Stimulated activated naive B cell treated with anti-CD40 and anti-IgM and Interleukin-4, amounts not matched to agents 10 μg/mL and 1 μg/mL and 100 μg/mL, for 72 hours (primary cell): ENCODE data around the gene SPRYD7.

Experiments
- ATAC-seq, 2 donors: fragments of 150-1000 bp; cut with Tn5 transposase; replicated peaks; 2 replicates each; pipeline ENCODE4 v1.10.0; 2021; ENCODE audit warnings: moderate library complexity in 1 of 2
- DNase-seq: peaks from one replicate; pipeline ENCODE4 v3.0.0; 2021
- H3K27ac Mint-ChIP-seq: one replicate; pipeline ENCODE4 v1.8.0; 2022; ENCODE audit warnings: mild to moderate bottlenecking, mixed read lengths
- H3K27me3 Mint-ChIP-seq, 2 donors: one replicate each; pipeline ENCODE4 v1.8.0; 2022; ENCODE audit warnings: mixed read lengths in 2 of 2
- H3K36me3 Mint-ChIP-seq, 2 donors: one replicate each; pipeline ENCODE4 v1.8.0; 2022; ENCODE audit warnings: mixed read lengths in 2 of 2, mild to moderate bottlenecking in 1 of 2
- H3K4me1 Mint-ChIP-seq, 2 donors: one replicate each; pipeline ENCODE4 v1.8.0; 2022; ENCODE audit warnings: mixed read lengths in 2 of 2, mild to moderate bottlenecking in 1 of 2
- H3K4me3 Mint-ChIP-seq, 2 donors: one replicate each; pipeline ENCODE4 v1.8.0; 2022; ENCODE audit warnings: mild to moderate bottlenecking in 2 of 2, mixed read lengths in 2 of 2, moderate library complexity in 1 of 2
- H3K9me3 Mint-ChIP-seq, 2 donors: one replicate each; pipeline ENCODE4 v1.8.0; 2022; ENCODE audit warnings: mixed read lengths in 2 of 2, mild to moderate bottlenecking in 1 of 2

Gene SPRYD7

GRCh38 chr13:49908637-49909036 lies 27.5 kb downstream of the SPRYD7 start:
- ATAC-seq (no peak), DNase-seq (no peak)
- Mint-ChIP-seq H3K9me3 (no peaks in the 10 kb centered on the region), H3K27ac (no peak overlapping the region), H3K27me3 (no peaks in the 10 kb centered on the region), H3K36me3 (peaks cover 6 to 15% of the 10 kb centered on the region in 2 donors), H3K4me3 (no peak overlapping the region), H3K4me1 (no peaks in the 10 kb centered on the region)

DNA sequence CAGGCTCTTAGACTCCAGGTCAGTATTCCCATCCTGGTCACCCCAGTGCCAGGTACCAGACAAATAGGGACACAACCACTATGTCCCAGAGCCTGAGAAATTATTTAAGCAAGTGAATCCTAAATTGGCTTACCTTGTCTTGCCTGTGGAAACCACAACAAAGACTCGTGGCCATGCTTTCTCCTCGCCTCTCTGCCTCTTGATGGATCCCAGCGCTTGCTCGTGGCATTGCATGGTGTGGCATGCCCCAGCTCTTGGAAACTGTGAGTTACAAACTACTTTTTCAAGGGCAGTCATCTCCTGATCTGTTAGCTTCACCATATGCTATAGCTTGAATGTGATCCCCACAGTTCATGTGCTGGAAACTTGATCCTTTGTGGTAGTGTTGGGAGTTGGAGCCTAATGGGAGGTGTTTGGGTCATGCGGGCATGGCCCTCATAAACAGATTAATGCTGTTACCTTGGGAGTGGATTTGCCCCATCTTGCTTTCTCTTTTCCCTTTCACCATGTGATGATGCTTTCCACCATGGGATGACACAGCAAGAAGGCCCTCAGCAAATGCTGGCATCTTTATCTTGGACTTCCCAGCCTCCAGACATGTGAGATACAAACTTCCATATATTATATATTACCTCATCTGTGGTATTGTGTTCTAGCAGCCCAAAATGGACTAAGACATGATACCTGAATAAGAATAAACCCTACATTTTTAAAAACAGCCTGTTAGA lies 31.2 kb downstream of the SPRYD7 start:
- no peak overlapping the region for H3K27ac Mint-ChIP-seq
- DNase-seq: no peak
- ATAC-seq: no peak
- H3K27me3 Mint-ChIP-seq: no peaks in the 10 kb centered on the region
- H3K36me3 Mint-ChIP-seq: no peaks in the 10 kb centered on the region
- H3K4me3 Mint-ChIP-seq: no peak overlapping the region
- H3K9me3 Mint-ChIP-seq: no peaks in the 10 kb centered on the region
- H3K4me1 Mint-ChIP-seq: no peaks in the 10 kb centered on the region

- H3K9me3 Mint-ChIP-seq: no peaks in the 10 kb centered on the region
- no peaks in the 10 kb centered on the region for H3K36me3 Mint-ChIP-seq
- no peak for ATAC-seq
- H3K4me1 Mint-ChIP-seq: no peaks in the 10 kb centered on the region
- no peak overlapping the region for H3K27ac Mint-ChIP-seq
- no peak for DNase-seq
- H3K4me3 Mint-ChIP-seq: no peak overlapping the region
- no peaks in the 10 kb centered on the region for H3K27me3 Mint-ChIP-seq
These were observed 37.3 kb downstream of the SPRYD7 start for GRCh38 chr13:49898792-49899191.

GRCh38 chr13:49897713-49898112 lies 38.4 kb downstream of the SPRYD7 start:
- DNase-seq (no peak), ATAC-seq (no peak)

DNA sequence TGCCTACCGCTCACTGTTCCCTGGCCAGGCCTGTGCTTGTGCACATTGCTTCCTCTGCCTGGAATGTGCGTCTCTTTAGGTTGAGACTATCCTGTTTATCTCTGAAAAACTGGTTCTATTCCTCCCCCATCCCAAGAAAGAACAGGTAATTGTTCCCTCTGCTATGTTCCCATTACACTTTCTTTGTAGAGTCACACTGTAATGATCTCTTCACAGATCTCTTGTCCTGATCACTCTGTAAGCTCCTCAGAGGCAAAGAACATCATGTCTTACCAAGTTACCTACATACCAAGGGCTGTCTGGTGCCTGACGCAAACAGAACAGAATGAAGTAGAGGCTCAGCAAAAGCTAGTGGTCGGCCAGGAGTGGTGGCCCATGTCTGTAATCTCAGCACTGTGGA lies 40.3 kb downstream of the SPRYD7 start:
- Mint-ChIP-seq H3K4me1 (no peaks in the 10 kb centered on the region), H3K27me3 (no peaks in the 10 kb centered on the region), H3K9me3 (no peaks in the 10 kb centered on the region), H3K36me3 (no peaks in the 10 kb centered on the region), H3K4me3 (no peak overlapping the region), H3K27ac (no peak overlapping the region)
- ATAC-seq: no peak
- no peak for DNase-seq

More at GRCh38 chr13:49897713-49898112, 38.4 kb downstream of the SPRYD7 start:
- no peak overlapping the region for H3K4me3 Mint-ChIP-seq
- no peaks in the 10 kb centered on the region for H3K27me3 Mint-ChIP-seq
- H3K4me1 Mint-ChIP-seq: no peaks in the 10 kb centered on the region
- H3K27ac Mint-ChIP-seq: no peak overlapping the region
- H3K36me3 Mint-ChIP-seq: no peaks in the 10 kb centered on the region
- no peaks in the 10 kb centered on the region for H3K9me3 Mint-ChIP-seq

GRCh38 chr13:49893591-49893990 lies 42.5 kb downstream of the SPRYD7 start:
- H3K4me3 Mint-ChIP-seq: no peak overlapping the region

DNA sequence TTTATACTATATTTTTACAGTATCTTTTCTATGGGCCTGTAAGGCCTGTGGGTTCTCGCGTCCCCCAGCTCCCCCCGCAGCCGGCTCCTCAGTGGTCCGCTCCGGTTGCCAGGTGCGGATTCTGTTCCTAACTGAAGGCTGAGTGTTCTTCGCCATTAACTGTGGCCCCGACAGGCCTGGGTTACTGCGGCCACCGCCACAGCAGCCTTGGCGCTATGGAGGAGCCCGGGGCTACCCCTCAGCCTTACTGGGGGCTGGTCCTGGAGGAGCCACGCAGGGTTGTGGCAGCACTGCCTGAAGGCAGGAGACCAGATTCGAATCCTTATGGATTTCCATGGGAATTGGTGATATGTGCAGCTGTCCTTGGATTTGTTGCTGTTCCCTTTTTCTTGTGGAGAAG lies 45.8 kb downstream of the SPRYD7 start:
- ATAC-seq: no peak
- Mint-ChIP-seq H3K36me3 (no peaks in the 10 kb centered on the region), H3K4me3 (no peak overlapping the region), H3K27me3 (peaks cover 0 to 2% of the 10 kb centered on the region in 2 donors), H3K27ac (no peak overlapping the region), H3K9me3 (peaks cover 0 to 4% of the 10 kb centered on the region in 2 donors), H3K4me1 (no peaks in the 10 kb centered on the region)
- DNase-seq: no peak

More at GRCh38 chr13:49893591-49893990, 42.5 kb downstream of the SPRYD7 start:
- Mint-ChIP-seq H3K36me3 (no peaks in the 10 kb centered on the region), H3K27me3 (no peaks in the 10 kb centered on the region), H3K27ac (no peak overlapping the region), H3K9me3 (peaks cover 0 to 3% of the 10 kb centered on the region in 2 donors), H3K4me1 (no peaks in the 10 kb centered on the region)
- no peak for DNase-seq
- no peak for ATAC-seq

- Mint-ChIP-seq H3K9me3 (peaks cover 25 to 27% of the 10 kb centered on the region in 2 donors), H3K4me1 (no peaks in the 10 kb centered on the region), H3K36me3 (peaks cover 7 to 16% of the 10 kb centered on the region in 2 donors), H3K27me3 (peaks cover 25 to 33% of the 10 kb centered on the region in 2 donors), H3K27ac (no peak overlapping the region), H3K4me3 (no peak overlapping the region)
- DNase-seq: no peak
- ATAC-seq: no peak
These were observed 57.5 kb downstream of the SPRYD7 start for GRCh38 chr13:49878682-49879081.

- H3K4me3 Mint-ChIP-seq: no peak overlapping the region
- peaks cover 23 to 27% of the 10 kb centered on the region in 2 donors for H3K9me3 Mint-ChIP-seq
- H3K27me3 Mint-ChIP-seq: peaks cover 24 to 26% of the 10 kb centered on the region in 2 donors
- DNase-seq (no peak), ATAC-seq (no peak)
- peaks cover 7 to 16% of the 10 kb centered on the region in 2 donors for H3K36me3 Mint-ChIP-seq
- no peaks in the 10 kb centered on the region for H3K4me1 Mint-ChIP-seq
- no peak overlapping the region for H3K27ac Mint-ChIP-seq
These were observed 58.4 kb downstream of the SPRYD7 start for GRCh38 chr13:49877629-49878218.

DNA sequence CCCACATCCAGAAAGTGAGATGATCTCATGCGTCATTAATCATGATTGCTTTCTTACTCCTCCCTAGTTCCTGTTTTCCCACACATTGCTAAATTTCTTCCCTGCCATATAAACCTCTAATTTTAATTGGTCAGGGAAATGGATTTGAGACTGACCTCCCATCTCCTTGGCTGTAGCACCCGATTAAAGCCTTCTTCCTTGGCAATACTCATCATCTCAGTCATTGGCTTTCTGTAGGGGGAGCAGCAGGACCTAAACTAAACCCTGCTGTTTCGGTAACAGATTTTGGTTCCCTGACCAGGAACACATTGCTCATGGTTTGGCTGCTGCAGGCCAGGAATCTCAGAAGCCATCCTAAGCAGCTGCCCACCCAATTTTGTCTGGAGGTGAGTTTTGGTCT lies 61.7 kb downstream of the SPRYD7 start:
- H3K36me3 Mint-ChIP-seq: peaks cover 7 to 9% of the 10 kb centered on the region in 2 donors
- H3K4me1 Mint-ChIP-seq: no peaks in the 10 kb centered on the region
- no peaks in the 10 kb centered on the region for H3K27me3 Mint-ChIP-seq
- DNase-seq (no peak), ATAC-seq (no peak)
- no peak overlapping the region for H3K4me3 Mint-ChIP-seq
- peaks cover 14 to 19% of the 10 kb centered on the region in 2 donors for H3K9me3 Mint-ChIP-seq
- no peak overlapping the region for H3K27ac Mint-ChIP-seq

GRCh38 chr13:49869519-49869918 lies 66.6 kb downstream of the SPRYD7 start:
- Mint-ChIP-seq H3K36me3 (peaks cover 2 to 3% of the 10 kb centered on the region in 2 donors), H3K4me1 (no peaks in the 10 kb centered on the region), H3K27ac (no peak overlapping the region), H3K27me3 (no peaks in the 10 kb centered on the region), H3K9me3 (peaks cover 2 to 10% of the 10 kb centered on the region in 2 donors), H3K4me3 (no peak overlapping the region)
- no peak for DNase-seq
- ATAC-seq: no peak

DNA sequence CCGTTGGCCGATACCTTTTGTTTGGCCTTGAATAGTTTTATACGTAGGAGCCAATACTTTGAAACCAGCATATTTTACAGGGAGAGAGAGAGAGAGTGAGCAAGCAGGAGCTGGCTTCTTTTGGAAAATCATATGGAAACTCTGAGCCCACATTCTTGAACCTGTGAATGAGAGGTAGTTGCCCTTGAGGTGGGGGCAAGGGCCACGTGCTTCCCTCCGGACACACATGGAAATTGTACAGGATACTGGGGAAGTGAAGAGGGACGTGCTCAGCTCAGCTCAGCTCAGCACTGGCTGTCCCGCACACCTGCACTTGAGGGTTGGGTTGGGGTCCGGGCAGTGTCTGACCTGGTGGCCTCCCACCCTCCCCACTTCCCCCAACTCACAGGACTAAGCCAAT lies 68.3 kb downstream of the SPRYD7 start:
- no peak for ATAC-seq
- Mint-ChIP-seq H3K9me3 (peaks cover 0 to 7% of the 10 kb centered on the region in 2 donors), H3K4me3 (no peak overlapping the region), H3K36me3 (no peaks in the 10 kb centered on the region), H3K4me1 (no peaks in the 10 kb centered on the region), H3K27ac (no peak overlapping the region), H3K27me3 (peaks cover 6 to 7% of the 10 kb centered on the region in 2 donors)
- DNase-seq: no peak

GRCh38 chr13:49865218-49865617 lies 70.9 kb downstream of the SPRYD7 start:
- Mint-ChIP-seq H3K36me3 (no peaks in the 10 kb centered on the region), H3K4me1 (no peaks in the 10 kb centered on the region), H3K27me3 (peaks cover 6 to 7% of the 10 kb centered on the region in 2 donors), H3K27ac (no peak overlapping the region), H3K4me3 (no peak overlapping the region), H3K9me3 (peaks cover 0 to 7% of the 10 kb centered on the region in 2 donors)
- ATAC-seq (no peak), DNase-seq (no peak)

- Mint-ChIP-seq H3K4me3 (no peak overlapping the region), H3K27me3 (peaks cover 6 to 7% of the 10 kb centered on the region in 2 donors)
These were observed 71.6 kb downstream of the SPRYD7 start for GRCh38 chr13:49864509-49864908.

More at GRCh38 chr13:49864509-49864908, 71.6 kb downstream of the SPRYD7 start:
- H3K36me3 Mint-ChIP-seq: no peaks in the 10 kb centered on the region
- H3K9me3 Mint-ChIP-seq: peaks cover 0 to 7% of the 10 kb centered on the region in 2 donors
- no peaks in the 10 kb centered on the region for H3K4me1 Mint-ChIP-seq
- ATAC-seq (no peak), DNase-seq (no peak)
- H3K27ac Mint-ChIP-seq: no peak overlapping the region
